ENCODE measurements around the gene DDIT4. TPM values are rescaled to one million over a fixed set of nuclear protein-coding genes. Genes with fewer than 3 reads are reported as not detected.
A peak's percentile ranks its signal among the peaks of the same experiment; 100 is the strongest.

DDIT4 gene
- total and polyA plus RNA-seq, 9 of the 15 experiments (the other 6 are each of a cell fraction or from before 2014, with no cell fraction given), result 8.2 to 675 (median 159) TPM

- TF ChIP-seq ZNF395 (CRISPR knock-in tag; IDR thresholded peaks at IDR 0.05) (peak; percentile 98), EHMT2 (IDR thresholded peaks at IDR 0.05) (no peak), ZBTB17 (CRISPR knock-in tag; IDR thresholded peaks at IDR 0.05) (peak; percentile 87), ZBTB26 (CRISPR knock-in tag; IDR thresholded peaks at IDR 0.05) (no peak; the same call in 1 of the 2 replicates), TSC22D4 (tag; IDR thresholded peaks at IDR 0.05) (no peak), STAG1 (CRISPR knock-in tag; IDR thresholded peaks at IDR 0.05; ENCODE audit: borderline replicate concordance) (no peak), TAF1 (IDR thresholded peaks at IDR 0.05; ENCODE audit: control insufficient read depth, extremely low read depth, insufficient read depth, low read length, severe bottlenecking) (peak; percentile 75), EGR1 (conservative IDR thresholded peaks at IDR 0.05) (no peak; the same call in 1 of the 2 replicates), CBX5 (IDR thresholded peaks at IDR 0.05; ENCODE audit: borderline replicate concordance, low read depth) (peak; percentile 81; the same call in 1 of the 2 replicates), ZNF696 (CRISPR knock-in tag; conservative IDR thresholded peaks at IDR 0.05) (no peak), NEUROD1 (IDR thresholded peaks at IDR 0.05; ENCODE audit: borderline replicate concordance, low read depth, low read length, partially characterized antibody) (peak; percentile 98)
- TF ChIP-seq, protein P1, sequence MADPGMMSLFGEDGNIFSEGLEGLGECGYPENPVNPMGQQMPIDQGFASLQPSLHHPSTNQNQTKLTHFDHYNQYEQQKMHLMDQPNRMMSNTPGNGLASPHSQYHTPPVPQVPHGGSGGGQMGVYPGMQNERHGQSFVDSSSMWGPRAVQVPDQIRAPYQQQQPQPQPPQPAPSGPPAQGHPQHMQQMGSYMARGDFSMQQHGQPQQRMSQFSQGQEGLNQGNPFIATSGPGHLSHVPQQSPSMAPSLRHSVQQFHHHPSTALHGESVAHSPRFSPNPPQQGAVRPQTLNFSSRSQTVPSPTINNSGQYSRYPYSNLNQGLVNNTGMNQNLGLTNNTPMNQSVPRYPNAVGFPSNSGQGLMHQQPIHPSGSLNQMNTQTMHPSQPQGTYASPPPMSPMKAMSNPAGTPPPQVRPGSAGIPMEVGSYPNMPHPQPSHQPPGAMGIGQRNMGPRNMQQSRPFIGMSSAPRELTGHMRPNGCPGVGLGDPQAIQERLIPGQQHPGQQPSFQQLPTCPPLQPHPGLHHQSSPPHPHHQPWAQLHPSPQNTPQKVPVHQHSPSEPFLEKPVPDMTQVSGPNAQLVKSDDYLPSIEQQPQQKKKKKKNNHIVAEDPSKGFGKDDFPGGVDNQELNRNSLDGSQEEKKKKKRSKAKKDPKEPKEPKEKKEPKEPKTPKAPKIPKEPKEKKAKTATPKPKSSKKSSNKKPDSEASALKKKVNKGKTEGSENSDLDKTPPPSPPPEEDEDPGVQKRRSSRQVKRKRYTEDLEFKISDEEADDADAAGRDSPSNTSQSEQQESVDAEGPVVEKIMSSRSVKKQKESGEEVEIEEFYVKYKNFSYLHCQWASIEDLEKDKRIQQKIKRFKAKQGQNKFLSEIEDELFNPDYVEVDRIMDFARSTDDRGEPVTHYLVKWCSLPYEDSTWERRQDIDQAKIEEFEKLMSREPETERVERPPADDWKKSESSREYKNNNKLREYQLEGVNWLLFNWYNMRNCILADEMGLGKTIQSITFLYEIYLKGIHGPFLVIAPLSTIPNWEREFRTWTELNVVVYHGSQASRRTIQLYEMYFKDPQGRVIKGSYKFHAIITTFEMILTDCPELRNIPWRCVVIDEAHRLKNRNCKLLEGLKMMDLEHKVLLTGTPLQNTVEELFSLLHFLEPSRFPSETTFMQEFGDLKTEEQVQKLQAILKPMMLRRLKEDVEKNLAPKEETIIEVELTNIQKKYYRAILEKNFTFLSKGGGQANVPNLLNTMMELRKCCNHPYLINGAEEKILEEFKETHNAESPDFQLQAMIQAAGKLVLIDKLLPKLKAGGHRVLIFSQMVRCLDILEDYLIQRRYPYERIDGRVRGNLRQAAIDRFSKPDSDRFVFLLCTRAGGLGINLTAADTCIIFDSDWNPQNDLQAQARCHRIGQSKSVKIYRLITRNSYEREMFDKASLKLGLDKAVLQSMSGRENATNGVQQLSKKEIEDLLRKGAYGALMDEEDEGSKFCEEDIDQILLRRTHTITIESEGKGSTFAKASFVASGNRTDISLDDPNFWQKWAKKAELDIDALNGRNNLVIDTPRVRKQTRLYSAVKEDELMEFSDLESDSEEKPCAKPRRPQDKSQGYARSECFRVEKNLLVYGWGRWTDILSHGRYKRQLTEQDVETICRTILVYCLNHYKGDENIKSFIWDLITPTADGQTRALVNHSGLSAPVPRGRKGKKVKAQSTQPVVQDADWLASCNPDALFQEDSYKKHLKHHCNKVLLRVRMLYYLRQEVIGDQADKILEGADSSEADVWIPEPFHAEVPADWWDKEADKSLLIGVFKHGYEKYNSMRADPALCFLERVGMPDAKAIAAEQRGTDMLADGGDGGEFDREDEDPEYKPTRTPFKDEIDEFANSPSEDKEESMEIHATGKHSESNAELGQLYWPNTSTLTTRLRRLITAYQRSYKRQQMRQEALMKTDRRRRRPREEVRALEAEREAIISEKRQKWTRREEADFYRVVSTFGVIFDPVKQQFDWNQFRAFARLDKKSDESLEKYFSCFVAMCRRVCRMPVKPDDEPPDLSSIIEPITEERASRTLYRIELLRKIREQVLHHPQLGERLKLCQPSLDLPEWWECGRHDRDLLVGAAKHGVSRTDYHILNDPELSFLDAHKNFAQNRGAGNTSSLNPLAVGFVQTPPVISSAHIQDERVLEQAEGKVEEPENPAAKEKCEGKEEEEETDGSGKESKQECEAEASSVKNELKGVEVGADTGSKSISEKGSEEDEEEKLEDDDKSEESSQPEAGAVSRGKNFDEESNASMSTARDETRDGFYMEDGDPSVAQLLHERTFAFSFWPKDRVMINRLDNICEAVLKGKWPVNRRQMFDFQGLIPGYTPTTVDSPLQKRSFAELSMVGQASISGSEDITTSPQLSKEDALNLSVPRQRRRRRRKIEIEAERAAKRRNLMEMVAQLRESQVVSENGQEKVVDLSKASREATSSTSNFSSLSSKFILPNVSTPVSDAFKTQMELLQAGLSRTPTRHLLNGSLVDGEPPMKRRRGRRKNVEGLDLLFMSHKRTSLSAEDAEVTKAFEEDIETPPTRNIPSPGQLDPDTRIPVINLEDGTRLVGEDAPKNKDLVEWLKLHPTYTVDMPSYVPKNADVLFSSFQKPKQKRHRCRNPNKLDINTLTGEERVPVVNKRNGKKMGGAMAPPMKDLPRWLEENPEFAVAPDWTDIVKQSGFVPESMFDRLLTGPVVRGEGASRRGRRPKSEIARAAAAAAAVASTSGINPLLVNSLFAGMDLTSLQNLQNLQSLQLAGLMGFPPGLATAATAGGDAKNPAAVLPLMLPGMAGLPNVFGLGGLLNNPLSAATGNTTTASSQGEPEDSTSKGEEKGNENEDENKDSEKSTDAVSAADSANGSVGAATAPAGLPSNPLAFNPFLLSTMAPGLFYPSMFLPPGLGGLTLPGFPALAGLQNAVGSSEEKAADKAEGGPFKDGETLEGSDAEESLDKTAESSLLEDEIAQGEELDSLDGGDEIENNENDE (IDR thresholded peaks at IDR 0.05; ENCODE audit: low read depth, low read length), result no peak
These were observed 47.0 kb downstream of the DDIT4 start (continued) for GRCh38 chr10:72320676-72321247.
